ENCODE results near the gene SOX1.

SOX1 gene

DNA sequence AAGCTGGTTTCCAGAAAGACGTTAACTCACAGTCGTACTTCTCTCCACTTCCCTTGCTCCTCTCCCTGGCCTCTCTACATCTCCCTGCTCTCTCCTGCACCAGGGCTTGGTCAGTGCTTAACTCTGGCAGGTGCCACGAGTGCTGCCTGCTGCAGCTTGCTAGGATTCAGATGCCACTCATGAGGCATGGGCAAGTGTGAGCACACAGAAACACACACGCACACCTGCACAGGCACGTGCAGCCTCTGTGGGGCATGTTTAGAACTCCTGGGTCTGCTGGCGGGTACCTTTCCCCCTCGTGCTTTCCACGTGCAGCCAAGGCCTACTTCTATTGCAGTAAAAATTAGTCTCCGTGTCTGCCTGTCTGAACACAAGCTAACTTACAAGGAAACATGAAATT, 31.8 kb downstream of the SOX1 start:
- TF ChIP-seq, protein P1, sequence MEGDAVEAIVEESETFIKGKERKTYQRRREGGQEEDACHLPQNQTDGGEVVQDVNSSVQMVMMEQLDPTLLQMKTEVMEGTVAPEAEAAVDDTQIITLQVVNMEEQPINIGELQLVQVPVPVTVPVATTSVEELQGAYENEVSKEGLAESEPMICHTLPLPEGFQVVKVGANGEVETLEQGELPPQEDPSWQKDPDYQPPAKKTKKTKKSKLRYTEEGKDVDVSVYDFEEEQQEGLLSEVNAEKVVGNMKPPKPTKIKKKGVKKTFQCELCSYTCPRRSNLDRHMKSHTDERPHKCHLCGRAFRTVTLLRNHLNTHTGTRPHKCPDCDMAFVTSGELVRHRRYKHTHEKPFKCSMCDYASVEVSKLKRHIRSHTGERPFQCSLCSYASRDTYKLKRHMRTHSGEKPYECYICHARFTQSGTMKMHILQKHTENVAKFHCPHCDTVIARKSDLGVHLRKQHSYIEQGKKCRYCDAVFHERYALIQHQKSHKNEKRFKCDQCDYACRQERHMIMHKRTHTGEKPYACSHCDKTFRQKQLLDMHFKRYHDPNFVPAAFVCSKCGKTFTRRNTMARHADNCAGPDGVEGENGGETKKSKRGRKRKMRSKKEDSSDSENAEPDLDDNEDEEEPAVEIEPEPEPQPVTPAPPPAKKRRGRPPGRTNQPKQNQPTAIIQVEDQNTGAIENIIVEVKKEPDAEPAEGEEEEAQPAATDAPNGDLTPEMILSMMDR (conservative IDR thresholded peaks at IDR 0.05; ENCODE audit: low read length), result no peak
- DNase-seq (ENCODE audit: low read depth), result no peak
- no peak overlapping the region for H3K4me3 ChIP-seq (ENCODE audit: low read length)

DNA sequence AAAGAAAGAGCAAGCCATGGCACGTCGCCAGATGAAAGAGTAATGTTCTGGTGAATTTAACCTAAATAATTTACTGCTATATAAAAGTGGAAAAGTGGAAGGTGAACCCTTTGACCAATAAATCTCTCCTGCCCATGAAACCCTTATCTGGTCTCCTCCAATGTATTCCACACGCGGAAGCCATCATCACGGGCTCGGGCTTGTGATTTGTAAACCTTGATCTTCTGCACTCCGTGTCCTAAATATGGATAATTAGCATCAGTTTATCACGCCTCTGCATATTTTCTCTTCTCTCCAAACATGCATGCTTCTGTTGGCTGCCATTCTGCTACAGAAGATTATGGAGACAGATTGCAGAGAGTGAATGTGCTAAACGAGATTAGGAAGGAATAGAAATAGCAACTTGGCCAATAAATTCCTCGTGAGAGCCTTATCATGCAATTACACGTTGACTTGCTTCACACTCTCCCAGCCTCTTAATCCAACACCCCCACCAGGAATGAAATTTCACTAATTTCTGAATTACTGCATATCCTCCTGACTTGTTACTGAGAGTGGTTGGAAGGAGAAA, 34.5 kb downstream of the SOX1 start:
- no peak overlapping the region for H3K4me3 ChIP-seq (ENCODE audit: low read length)
- DNase-seq (ENCODE audit: low read depth), result no peak
- TF ChIP-seq, protein P1 (conservative IDR thresholded peaks at IDR 0.05; ENCODE audit: low read length), result no peak

DNA sequence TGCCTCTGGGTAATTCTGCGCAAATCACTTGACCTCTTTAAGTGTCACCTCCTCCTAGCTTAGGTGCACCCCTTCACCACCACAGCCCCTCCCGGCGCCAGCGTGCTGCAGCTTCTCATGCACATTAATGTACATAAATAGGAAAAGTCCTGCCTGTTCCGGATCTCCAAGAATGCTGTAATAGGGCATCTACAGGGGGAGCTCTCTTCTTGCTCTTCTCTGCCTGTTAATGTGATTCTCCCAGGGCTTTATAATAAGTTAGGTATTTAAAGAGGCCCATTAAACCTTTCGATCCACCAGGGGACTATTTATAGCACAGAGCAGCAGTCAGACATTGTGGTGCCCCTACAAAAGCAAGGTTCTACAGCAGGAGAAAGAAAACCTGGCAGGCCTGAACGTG, 35.3 kb downstream of the SOX1 start:
- TF ChIP-seq, protein P1 (conservative IDR thresholded peaks at IDR 0.05; ENCODE audit: low read length), result no peak

DNA sequence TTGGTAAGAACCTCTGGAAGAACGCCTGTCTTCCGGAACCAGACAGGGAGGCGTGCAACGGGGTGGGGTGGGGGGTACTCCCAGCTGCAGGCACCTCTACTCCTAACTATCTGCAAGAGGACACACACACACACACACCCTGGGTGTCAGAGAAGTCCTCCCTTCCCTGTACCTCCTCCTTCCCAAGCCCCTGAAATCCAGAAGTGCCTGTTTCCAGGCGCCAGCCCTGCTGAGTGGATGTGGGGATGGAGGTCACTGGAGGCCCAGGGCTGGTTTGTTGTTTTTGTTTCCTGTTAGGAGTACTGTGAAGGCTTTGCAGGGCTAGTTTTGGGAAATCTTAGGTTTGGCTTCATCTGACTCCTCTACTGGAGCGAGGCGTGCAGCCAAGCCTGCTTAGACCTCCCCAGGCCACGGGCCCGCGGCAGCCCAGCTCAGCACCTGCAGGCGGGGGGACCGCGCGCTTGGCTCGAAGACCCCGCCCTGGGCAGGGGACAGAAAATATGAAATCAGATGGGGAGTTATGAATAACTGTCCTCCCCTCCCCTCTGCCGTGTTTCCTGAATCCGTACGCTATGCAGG, 36.4 kb downstream of the SOX1 start:
- no peak for DNase-seq (ENCODE audit: low read depth)
- H3K4me3 ChIP-seq (ENCODE audit: low read length), result no peak overlapping the region
- TF ChIP-seq, protein P1 (conservative IDR thresholded peaks at IDR 0.05; ENCODE audit: low read length), result no peak

More for the DNA sequence above, 35.3 kb downstream of the SOX1 start:
- DNase-seq (ENCODE audit: low read depth), result no peak
- H3K4me3 ChIP-seq (ENCODE audit: low read length), result no peak overlapping the region

DNA sequence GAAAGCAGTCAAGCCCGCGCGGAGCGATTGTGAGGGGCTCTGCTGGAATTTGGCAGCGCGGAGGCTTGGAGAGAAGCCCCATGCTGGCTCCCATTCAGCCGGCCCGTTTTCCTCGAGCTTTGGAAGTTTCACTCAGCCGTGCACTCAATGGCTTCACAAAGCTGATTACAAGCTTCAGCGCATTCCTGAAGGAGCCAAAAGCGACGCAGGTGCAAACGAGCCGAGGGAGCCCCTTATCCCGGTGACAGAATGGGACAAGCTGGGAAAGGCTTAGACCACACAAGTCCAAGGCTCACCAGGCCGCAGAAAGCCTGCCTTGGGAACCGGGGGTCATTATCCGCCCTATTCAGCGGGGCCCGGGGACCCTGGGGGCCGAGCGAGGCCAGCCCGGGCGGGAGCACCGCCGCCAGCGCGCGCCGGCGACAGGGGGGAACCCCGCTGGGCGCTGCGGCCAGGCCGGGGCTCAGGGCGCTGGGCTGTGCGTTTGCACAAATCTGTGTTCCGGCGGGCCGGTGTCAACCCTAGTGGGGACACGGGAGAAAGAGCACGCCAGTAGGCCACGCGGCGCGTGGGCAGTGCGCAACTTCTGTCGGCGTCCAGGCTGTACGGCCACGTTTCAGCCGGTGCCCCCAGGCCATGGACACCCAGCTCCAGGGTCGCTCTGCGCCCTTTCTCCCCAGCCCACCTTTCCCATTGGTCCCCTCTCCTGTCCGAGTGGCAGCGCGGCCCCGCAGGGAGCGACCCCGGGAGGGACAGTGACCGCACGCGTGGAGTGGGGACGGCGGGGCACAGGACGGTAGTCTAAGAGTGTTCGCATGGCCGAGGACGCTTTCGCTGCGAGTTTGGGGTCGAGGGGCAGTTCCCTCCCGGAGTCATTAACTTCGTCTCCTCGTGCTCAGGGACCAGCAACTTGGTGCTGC, 37.3 kb downstream of the SOX1 start:
- DNase-seq (ENCODE audit: low read depth), result no peak
- TF ChIP-seq, protein P1 (conservative IDR thresholded peaks at IDR 0.05; ENCODE audit: low read length), result no peak
- H3K4me3 ChIP-seq (ENCODE audit: low read length), result no peak overlapping the region

DNA sequence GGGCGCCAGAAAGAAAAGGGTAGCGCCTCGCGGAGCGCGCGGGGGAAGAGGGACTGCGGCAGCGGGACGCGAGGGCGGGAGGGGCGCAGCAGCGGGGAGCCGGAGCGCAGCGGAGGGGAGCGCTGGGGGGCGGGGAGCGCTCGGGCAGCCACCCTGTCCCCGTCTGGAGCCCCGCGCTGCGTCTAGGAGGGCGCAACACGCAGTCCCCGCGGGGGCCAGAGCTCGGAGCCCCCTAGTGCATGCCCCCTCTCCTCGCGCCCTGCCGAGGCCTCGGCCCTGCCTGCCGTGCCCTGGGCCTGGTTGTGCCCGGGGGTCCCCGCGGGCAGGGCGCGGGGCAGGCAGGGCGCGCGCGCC, 37.9 kb downstream of the SOX1 start:
- DNase-seq (ENCODE audit: low read depth), result no peak
- no peak overlapping the region for H3K4me3 ChIP-seq (ENCODE audit: low read length)

More for the DNA sequence above, 37.9 kb downstream of the SOX1 start:
- TF ChIP-seq, protein P1 (conservative IDR thresholded peaks at IDR 0.05; ENCODE audit: low read length), result no peak

All from AG10803 (cell line).